NB4 (cell line): ENCODE data around the gene ADAMTS7.

Experiments used
- MYC ChIP-seq: IDR thresholded peaks from 2 replicates; pipeline ENCODE4 v1.6.1; 2011; ENCODE audit warnings: low read depth, low read length
- POLR2A ChIP-seq: IDR thresholded peaks from 2 replicates; pipeline ENCODE4 v1.6.1; 2011; ENCODE audit warnings: mild to moderate bottlenecking; ENCODE audit not compliant: insufficient read length; ENCODE audit errors: extremely low read depth
- TF ChIP-seq, protein P1 (sequence below): IDR thresholded peaks from one replicate; pipeline ENCODE4 v1.5.1; 2012; ENCODE audit warnings: low read depth, low read length
- TF ChIP-seq, protein P2 (sequence below): IDR thresholded peaks from 2 replicates; pipeline ENCODE4 v1.6.1; 2011; ENCODE audit warnings: low read depth, low read length

DNA sequence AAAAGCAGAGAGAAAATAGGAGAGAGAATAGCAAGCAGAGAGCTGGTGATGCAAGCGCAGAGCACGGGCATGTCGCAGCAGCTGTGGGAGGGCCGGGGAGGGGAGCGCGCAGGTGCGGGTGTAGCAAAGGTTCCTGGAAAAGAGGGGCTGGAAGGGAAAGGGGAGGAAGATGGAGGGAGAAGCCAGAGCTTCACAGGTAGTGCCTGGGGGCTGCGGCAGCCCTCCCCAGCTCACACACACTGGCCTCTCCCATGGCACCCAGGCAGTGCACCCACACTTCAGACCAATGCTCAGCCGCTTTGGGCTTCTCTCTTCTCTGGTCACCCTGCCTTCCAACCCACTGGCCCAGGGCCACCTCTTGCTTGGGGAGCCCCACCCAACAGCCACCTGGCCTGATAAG lies 72.1 kb downstream of the ADAMTS7 start:
- no peak for TF ChIP-seq POLR2A
- TF ChIP-seq, protein P1, sequence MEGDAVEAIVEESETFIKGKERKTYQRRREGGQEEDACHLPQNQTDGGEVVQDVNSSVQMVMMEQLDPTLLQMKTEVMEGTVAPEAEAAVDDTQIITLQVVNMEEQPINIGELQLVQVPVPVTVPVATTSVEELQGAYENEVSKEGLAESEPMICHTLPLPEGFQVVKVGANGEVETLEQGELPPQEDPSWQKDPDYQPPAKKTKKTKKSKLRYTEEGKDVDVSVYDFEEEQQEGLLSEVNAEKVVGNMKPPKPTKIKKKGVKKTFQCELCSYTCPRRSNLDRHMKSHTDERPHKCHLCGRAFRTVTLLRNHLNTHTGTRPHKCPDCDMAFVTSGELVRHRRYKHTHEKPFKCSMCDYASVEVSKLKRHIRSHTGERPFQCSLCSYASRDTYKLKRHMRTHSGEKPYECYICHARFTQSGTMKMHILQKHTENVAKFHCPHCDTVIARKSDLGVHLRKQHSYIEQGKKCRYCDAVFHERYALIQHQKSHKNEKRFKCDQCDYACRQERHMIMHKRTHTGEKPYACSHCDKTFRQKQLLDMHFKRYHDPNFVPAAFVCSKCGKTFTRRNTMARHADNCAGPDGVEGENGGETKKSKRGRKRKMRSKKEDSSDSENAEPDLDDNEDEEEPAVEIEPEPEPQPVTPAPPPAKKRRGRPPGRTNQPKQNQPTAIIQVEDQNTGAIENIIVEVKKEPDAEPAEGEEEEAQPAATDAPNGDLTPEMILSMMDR: no peak
- no peak for TF ChIP-seq MYC
- TF ChIP-seq, protein P2, sequence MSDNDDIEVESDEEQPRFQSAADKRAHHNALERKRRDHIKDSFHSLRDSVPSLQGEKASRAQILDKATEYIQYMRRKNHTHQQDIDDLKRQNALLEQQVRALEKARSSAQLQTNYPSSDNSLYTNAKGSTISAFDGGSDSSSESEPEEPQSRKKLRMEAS: no peak
